HTR-8/SVneo (cell line): ENCODE results near the gene ACSL1.
A peak's percentile ranks its signal among the peaks of the same experiment; 100 is the strongest.

Source experiments
- DNase-seq: peaks from one replicate; pipeline ENCODE4 v3.0.0; 2011; ENCODE audit warnings: low spot score, mixed read lengths; ENCODE audit not compliant: insufficient read length
- FAIRE-seq: peaks from 2 replicates; lab custom pipeline; 2011; peaks lifted over from hg19 to GRCh38; lab: Jason Lieb, UNC

The ACSL1 gene

GRCh38 chr4:184733654-184734524, 91.9 kb downstream of the ACSL1 start, which contains the start of gene CENPU:
Gene CENPU (minus strand): TSS chr4:184734096. CDS start chr4:184734062, 34 bp downstream.
- FAIRE-seq (peak; percentile 90), DNase-seq (peak; percentile 99)

GRCh38 chr4:184732126-184732525, 93.6 kb downstream of the ACSL1 start:
- FAIRE-seq = no peak
- no peak for DNase-seq

DNA sequence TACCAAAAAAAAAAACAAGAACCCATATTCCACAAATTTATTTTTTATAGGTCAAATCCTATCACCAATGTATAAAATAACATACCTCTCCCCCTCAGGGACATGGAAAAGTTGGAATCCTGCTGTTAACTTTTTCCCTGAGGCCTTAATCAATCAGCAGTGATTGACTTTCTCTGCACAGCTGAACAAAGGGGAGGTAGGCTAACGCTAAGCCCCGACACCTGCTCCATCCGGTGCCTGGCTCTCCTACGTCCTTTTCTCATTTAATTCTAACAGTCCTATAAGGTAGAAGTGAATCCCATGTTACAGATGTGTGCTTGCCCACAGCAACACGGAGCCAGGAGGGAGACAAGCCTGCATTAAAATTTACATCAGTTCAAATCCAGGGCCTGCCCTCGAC, 94.7 kb downstream of the ACSL1 start:
- DNase-seq = no peak
- no peak for FAIRE-seq

DNA sequence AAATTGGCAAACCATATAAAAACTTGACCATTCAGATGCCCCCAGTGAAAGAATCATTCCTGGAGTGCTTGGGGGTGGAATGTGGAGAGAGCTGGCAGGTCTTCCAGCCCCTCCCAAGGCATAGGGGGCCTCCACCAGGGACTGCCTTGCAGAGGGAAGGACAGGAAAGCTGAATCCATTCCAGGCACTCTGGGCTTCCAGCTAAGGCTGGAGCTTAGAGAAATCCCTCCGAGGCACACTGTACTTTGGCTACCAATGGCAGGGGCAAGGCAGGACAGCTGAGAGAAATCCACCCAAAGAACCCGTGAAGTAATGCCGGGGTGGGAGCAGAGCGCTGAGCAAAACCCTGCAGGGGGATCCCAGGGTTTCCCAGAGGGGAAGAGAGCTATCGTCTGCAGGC, 95.8 kb downstream of the ACSL1 start:
- DNase-seq (no peak), FAIRE-seq (no peak)

GRCh38 chr4:184728858-184729257, 96.9 kb downstream of the ACSL1 start:
- no peak for DNase-seq
- FAIRE-seq = no peak

GRCh38 chr4:184727430-184727829, 98.3 kb downstream of the ACSL1 start:
- DNase-seq (no peak), FAIRE-seq (no peak)

- DNase-seq = no peak
- FAIRE-seq = peak; percentile 54
Observed at GRCh38 chr4:184722798-184723197, 103.0 kb downstream of the ACSL1 start.

GRCh38 chr4:184721254-184721653, 104.5 kb downstream of the ACSL1 start:
- FAIRE-seq (no peak), DNase-seq (no peak)

- DNase-seq (no peak), FAIRE-seq (no peak)
Observed at GRCh38 chr4:184719407-184719806, 106.4 kb downstream of the ACSL1 start.

DNA sequence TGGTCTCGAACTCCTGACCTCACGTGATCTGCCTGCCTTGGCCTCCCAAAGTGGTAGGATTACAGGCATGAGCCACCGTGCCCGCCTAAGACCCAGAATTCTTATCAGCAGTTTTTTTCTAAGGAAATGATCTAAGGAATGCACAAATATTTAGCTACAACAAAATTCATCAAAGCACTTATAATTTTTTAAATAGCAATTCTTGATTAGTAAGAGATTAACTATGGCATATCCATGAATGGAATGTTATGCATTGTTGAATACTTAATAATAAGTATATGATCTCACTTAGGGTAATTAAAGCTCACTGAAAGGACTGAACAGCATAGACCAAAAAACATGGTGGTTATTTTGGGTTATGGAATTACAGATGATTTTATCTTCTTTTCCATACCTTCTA, 110.2 kb downstream of the ACSL1 start:
- DNase-seq (no peak), FAIRE-seq (no peak)

- no peak for FAIRE-seq
- no peak for DNase-seq
Observed at GRCh38 chr4:184713887-184714286, 111.9 kb downstream of the ACSL1 start.

GRCh38 chr4:184712322-184712721, 113.4 kb downstream of the ACSL1 start:
- DNase-seq (no peak), FAIRE-seq (no peak)

- FAIRE-seq = peak; percentile 38
- DNase-seq = no peak
Observed at GRCh38 chr4:184706453-184706852, 119.3 kb downstream of the ACSL1 start.

DNA sequence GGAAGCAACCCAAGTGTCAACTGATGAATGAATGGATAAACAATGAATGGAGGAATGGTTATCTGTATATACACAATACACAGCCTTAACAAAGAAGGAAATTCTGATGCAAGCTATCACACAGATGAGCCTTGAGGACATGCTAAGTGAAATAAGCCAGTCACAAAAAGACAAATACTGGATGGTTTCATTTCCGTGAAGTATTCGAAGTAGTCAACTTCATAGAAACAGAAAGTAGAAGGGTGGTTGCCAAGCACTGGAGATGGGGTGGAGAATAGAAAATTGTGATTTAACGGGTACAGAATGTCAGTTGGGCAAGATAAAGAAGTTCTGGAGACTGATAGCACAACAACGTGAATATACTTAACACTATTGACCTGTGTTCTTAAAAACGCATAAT, 120.1 kb downstream of the ACSL1 start:
- FAIRE-seq (no peak), DNase-seq (no peak)
